Thymus (tissue), 11 donors: Measurements from ENCODE around the gene EDN1. TPM values are rescaled to one million over a fixed set of nuclear protein-coding genes. Genes with fewer than 3 reads are reported as not detected.

Source experiments
- DNase-seq, 9 donors: peaks; one replicate each; pipeline ENCODE4 v3.0.0-alpha.2; 2013; ENCODE audit warnings: low spot score in 9 of 9, low read depth in 6 of 9, missing footprints in 1 of 9
- H3K27ac ChIP-seq, 2 donors: one replicate each; pipeline ENCODE4 v1.5.1; 2013; ENCODE audit warnings: control low read depth in 1 of 2, low read depth in 1 of 2, low read length in 1 of 2, mild to moderate bottlenecking in 1 of 2, moderate library complexity in 1 of 2
- H3K27me3 ChIP-seq, 2 donors: one replicate each; pipeline ENCODE4 v1.5.1; 2013; ENCODE audit warnings: low read length in 1 of 2; ENCODE audit not compliant: control insufficient read depth in 2 of 2, insufficient read depth in 1 of 2
- H3K36me3 ChIP-seq, 2 donors: one replicate each; pipeline ENCODE4 v1.5.1; 2013; ENCODE audit warnings: low read length in 1 of 2, mild to moderate bottlenecking in 1 of 2, moderate library complexity in 1 of 2; ENCODE audit not compliant: control insufficient read depth in 2 of 2, insufficient read depth in 2 of 2
- H3K4me1 ChIP-seq, 2 donors: one replicate each; pipeline ENCODE4 v1.5.1; 2013; ENCODE audit warnings: low read length in 2 of 2; ENCODE audit not compliant: control insufficient read depth in 2 of 2, insufficient read depth in 2 of 2
- H3K4me3 ChIP-seq, 2 donors: one replicate each; pipeline ENCODE4 v1.5.1; 2013; ENCODE audit warnings: low read length in 2 of 2, control low read depth in 1 of 2, mild to moderate bottlenecking in 1 of 2
- H3K9me3 ChIP-seq, 2 donors: one replicate each; pipeline ENCODE4 v1.5.1; 2013; ENCODE audit warnings: low read length in 1 of 2, mild to moderate bottlenecking in 1 of 2; ENCODE audit not compliant: control insufficient read depth in 2 of 2, insufficient read depth in 1 of 2
- WGBS: extraction: QIAGEN DNeasy Blood & Tissue Kit; methylation state at CpG from one replicate; pipeline ENCODE4 v1.1.7; 2013; 5-methylcytosine and 5-hydroxymethylcytosine counted together
- polyA plus RNA-seq: library from polyadenylated mRNA; stranded (reverse); fragments of 200-250 nt; gene quantifications from one replicate; pipeline ENCODE4 v1.2.3, GENCODE V29; 2013
- total RNA-seq: library from RNA; stranded (reverse); fragments of 120-200 nt; gene quantifications from one replicate; pipeline ENCODE4 v1.2.4, GENCODE V29; 2013
- donor health status: healthy.

The EDN1 gene
- total and polyA plus RNA-seq, 2 donors: 1.0 to 14.3 TPM

GRCh38 chr6:12254210-12254609, 36.0 kb upstream of the EDN1 start:
- no peak for DNase-seq
- WGBS: 92% methylated on average over 5 of the region's 5 CpGs
- Histone ChIP-seq H3K9me3 (no peaks in the 10 kb centered on the region), H3K4me1 (no peaks in the 10 kb centered on the region), H3K27ac (no peak overlapping the region), H3K4me3 (no peak overlapping the region), H3K36me3 (no peaks in the 10 kb centered on the region), H3K27me3 (no peaks in the 10 kb centered on the region)

- WGBS: 97% methylated on average over 6 of the region's 6 CpGs
- no peak overlapping the region for H3K4me3 ChIP-seq
Observed at GRCh38 chr6:12258191-12258590, 32.0 kb upstream of the EDN1 start.

GRCh38 chr6:12258591-12259075, 31.5 kb upstream of the EDN1 start:
- 98% methylated on average over 3 of the region's 3 CpGs for WGBS
- Histone ChIP-seq H3K36me3 (no peaks in the 10 kb centered on the region), H3K9me3 (no peaks in the 10 kb centered on the region), H3K27me3 (no peaks in the 10 kb centered on the region), H3K27ac (no peak overlapping the region), H3K4me3 (no peak overlapping the region), H3K4me1 (no peaks in the 10 kb centered on the region)
- DNase-seq: no peak

More at GRCh38 chr6:12258191-12258590, 32.0 kb upstream of the EDN1 start:
- no peak for DNase-seq
- Histone ChIP-seq H3K36me3 (no peaks in the 10 kb centered on the region), H3K9me3 (no peaks in the 10 kb centered on the region), H3K27me3 (no peaks in the 10 kb centered on the region), H3K27ac (no peak overlapping the region), H3K4me1 (no peaks in the 10 kb centered on the region)

- DNase-seq: no peak
Observed at GRCh38 chr6:12260458-12261093, 29.6 kb upstream of the EDN1 start.

DNA sequence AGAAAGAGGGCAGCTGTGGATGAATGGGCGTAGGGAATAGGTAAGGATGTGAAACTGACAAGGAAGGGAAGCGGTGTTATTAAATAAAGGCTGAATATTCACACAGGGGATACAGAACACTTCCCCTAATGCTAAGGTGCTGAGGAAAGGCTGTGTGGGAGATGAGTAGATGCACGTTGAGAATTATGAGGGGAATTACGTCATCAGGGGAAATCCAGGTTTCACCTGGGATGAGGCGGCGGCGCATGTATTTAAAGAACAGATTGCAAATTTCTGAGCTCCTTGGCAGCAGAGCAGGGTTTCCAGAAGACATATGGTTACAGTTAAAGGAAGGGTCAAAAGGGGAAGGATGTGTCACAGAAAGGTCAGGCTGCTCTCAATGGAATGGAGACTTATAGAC, 28.7 kb upstream of the EDN1 start:
- Histone ChIP-seq H3K4me1 (peaks cover 0 to 2% of the 10 kb centered on the region in 2 donors), H3K4me3 (no peak overlapping the region), H3K27me3 (no peaks in the 10 kb centered on the region), H3K27ac (no peak overlapping the region), H3K36me3 (no peaks in the 10 kb centered on the region), H3K9me3 (no peaks in the 10 kb centered on the region)
- no peak for DNase-seq
- WGBS: 93% methylated on average over 7 of the region's 7 CpGs

More at GRCh38 chr6:12260458-12261093, 29.6 kb upstream of the EDN1 start:
- Histone ChIP-seq H3K4me1 (no peaks in the 10 kb centered on the region), H3K9me3 (no peaks in the 10 kb centered on the region), H3K4me3 (no peak overlapping the region), H3K27ac (no peak overlapping the region), H3K27me3 (no peaks in the 10 kb centered on the region), H3K36me3 (no peaks in the 10 kb centered on the region)
- 95% methylated on average over 2 of the region's 2 CpGs for WGBS

- H3K36me3 ChIP-seq: no peaks in the 10 kb centered on the region
- no peak overlapping the region for H3K4me3 ChIP-seq
- DNase-seq: no peak
- no peak overlapping the region for H3K27ac ChIP-seq
- 97% methylated on average over 13 of the region's 13 CpGs for WGBS
- no peaks in the 10 kb centered on the region for H3K27me3 ChIP-seq
- H3K4me1 ChIP-seq: peaks cover 0 to 3% of the 10 kb centered on the region in 2 donors
- no peaks in the 10 kb centered on the region for H3K9me3 ChIP-seq
Observed at GRCh38 chr6:12262236-12263061, 27.7 kb upstream of the EDN1 start.

- WGBS: 92% methylated on average over 2 of the region's 2 CpGs
- Histone ChIP-seq H3K36me3 (no peaks in the 10 kb centered on the region), H3K27me3 (no peaks in the 10 kb centered on the region), H3K4me1 (peaks cover 0 to 3% of the 10 kb centered on the region in 2 donors), H3K27ac (no peak overlapping the region), H3K9me3 (no peaks in the 10 kb centered on the region), H3K4me3 (no peak overlapping the region)
- DNase-seq: no peak
Observed at GRCh38 chr6:12263403-12263802, 26.8 kb upstream of the EDN1 start.

DNA sequence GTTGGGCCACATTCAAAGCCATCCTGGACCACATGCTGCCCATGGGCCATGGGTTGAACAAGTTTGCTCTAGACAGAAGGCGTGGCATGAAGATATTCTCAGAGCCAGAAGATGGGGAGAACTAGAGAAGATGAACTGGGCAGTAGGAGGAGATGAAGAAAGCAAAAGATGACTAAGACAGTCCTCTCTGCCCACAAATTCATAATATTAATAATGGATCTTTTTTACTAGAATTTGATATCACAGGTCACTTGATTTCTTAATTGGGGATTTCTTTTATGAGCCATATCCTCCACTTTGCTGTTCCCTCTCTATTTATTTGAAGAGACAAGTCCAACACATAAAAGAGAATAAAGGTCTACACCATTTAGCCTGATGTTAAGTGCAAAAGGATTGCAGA, 25.5 kb upstream of the EDN1 start:
- no peak overlapping the region for H3K4me3 ChIP-seq
- peaks cover 0 to 3% of the 10 kb centered on the region in 2 donors for H3K4me1 ChIP-seq
- H3K36me3 ChIP-seq: no peaks in the 10 kb centered on the region
- no peaks in the 10 kb centered on the region for H3K27me3 ChIP-seq
- WGBS: 97% methylated on average over 1 of the region's 1 CpG
- no peak for DNase-seq
- H3K9me3 ChIP-seq: no peaks in the 10 kb centered on the region
- H3K27ac ChIP-seq: no peak overlapping the region

DNA sequence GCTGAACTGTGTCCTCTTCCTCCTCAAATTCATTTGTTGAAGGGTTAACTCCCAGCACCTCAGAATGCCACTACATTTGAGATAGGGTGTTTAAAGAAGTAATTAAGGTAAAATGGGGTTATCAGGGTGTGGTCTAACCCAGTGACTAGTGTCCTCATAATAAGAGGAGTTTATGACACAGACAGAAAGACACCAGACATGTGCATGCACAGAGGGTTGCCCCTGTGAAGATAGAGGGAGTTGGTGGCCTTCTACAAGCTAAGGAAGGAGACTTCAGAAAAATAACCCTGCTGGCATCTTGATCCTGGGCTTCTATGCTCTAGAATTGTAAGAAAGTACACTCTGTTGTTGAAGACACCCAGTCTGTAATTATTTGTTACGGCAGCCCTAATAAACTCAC, 24.9 kb upstream of the EDN1 start:
- WGBS: 97% methylated on average over 1 of the region's 1 CpG
- H3K4me3 ChIP-seq: no peak overlapping the region
- no peaks in the 10 kb centered on the region for H3K36me3 ChIP-seq
- no peak for DNase-seq
- H3K27ac ChIP-seq: no peak overlapping the region
- peaks cover 0 to 3% of the 10 kb centered on the region in 2 donors for H3K4me1 ChIP-seq
- no peaks in the 10 kb centered on the region for H3K9me3 ChIP-seq
- no peaks in the 10 kb centered on the region for H3K27me3 ChIP-seq
